MM.1S (cell line): Measurements from ENCODE around the gene RAI1.

Experiments used
- DNase-seq: peaks from one replicate; pipeline ENCODE4 v3.0.0-alpha.2; 2015
- H2AFZ ChIP-seq: fragments of 300-600 bp; sonication (generic); 2 replicates; pipeline ENCODE4 v1.6.0; 2016; ENCODE audit warnings: antibody characterized with exemption, low read length
- H3F3A ChIP-seq: fragments of 300-600 bp; sonication (generic); 2 replicates; pipeline ENCODE4 v1.6.1; 2016; ENCODE audit warnings: mild to moderate bottlenecking, antibody characterized with exemption, low read length, moderate library complexity, mixed read lengths; ENCODE audit not compliant: insufficient read depth
- H3K27ac ChIP-seq: fragments of 300-600 bp; sonication (generic); 2 replicates; pipeline ENCODE4 v1.5.1; 2016; ENCODE audit warnings: mild to moderate bottlenecking, low read length
- H3K27me3 ChIP-seq: fragments of 300-600 bp; sonication (generic); replicated peaks from 2 replicates; pipeline ENCODE4 v1.6.0; 2016; ENCODE audit warnings: low read length; ENCODE audit not compliant: insufficient read depth
- H3K36me3 ChIP-seq: fragments of 300-600 bp; sonication (generic); replicated peaks from 2 replicates; pipeline ENCODE4 v1.6.1; 2016; ENCODE audit warnings: mild to moderate bottlenecking, low read length, mixed read lengths; ENCODE audit not compliant: insufficient read depth
- H3K4me1 ChIP-seq: fragments of 300-600 bp; sonication (generic); 2 replicates; pipeline ENCODE4 v1.6.1; 2016; ENCODE audit warnings: low read length, mixed read lengths
- H3K4me2 ChIP-seq: fragments of 300-600 bp; sonication (generic); 2 replicates; pipeline ENCODE4 v1.6.0; 2016; ENCODE audit warnings: low read depth, low read length
- H3K4me3 ChIP-seq: fragments of 300-600 bp; sonication (generic); 2 replicates; pipeline ENCODE4 v1.5.1; 2016; ENCODE audit warnings: low read length, mixed read lengths
- H3K79me2 ChIP-seq: fragments of 300-600 bp; sonication (generic); 2 replicates; pipeline ENCODE4 v1.6.1; 2016; ENCODE audit warnings: mixed run types, low read length, mixed read lengths
- H3K9ac ChIP-seq: fragments of 300-600 bp; sonication (generic); 2 replicates; pipeline ENCODE4 v1.6.1; 2016; ENCODE audit warnings: low read length, mixed read lengths
- H3K9me2 ChIP-seq: fragments of 300-600 bp; sonication (generic); replicated peaks from 2 replicates; pipeline ENCODE4 v1.6.1; 2016; ENCODE audit warnings: mild to moderate bottlenecking, low read length, mixed read lengths; ENCODE audit not compliant: insufficient read depth
- H3K9me3 ChIP-seq: fragments of 300-600 bp; sonication (generic); replicated peaks from 2 replicates; pipeline ENCODE4 v1.6.1; 2016; ENCODE audit warnings: mild to moderate bottlenecking, low read length, mixed read lengths; ENCODE audit not compliant: insufficient read depth
- H4K20me1 ChIP-seq: fragments of 300-600 bp; sonication (generic); 2 replicates; pipeline ENCODE4 v1.6.1; 2016; ENCODE audit warnings: mild to moderate bottlenecking, low read length, moderate library complexity, mixed read lengths; ENCODE audit not compliant: insufficient read depth
- EZH2 ChIP-seq: fragments of 300-600 bp; sonication (generic); optimal IDR thresholded peaks from 2 replicates; pipeline ENCODE3; 2017; ENCODE audit warnings: low read depth, mild to moderate bottlenecking, antibody characterized with exemption, low read length, mixed read lengths
- EZH2phosphoT487 ChIP-seq: fragments of 300-600 bp; sonication (generic); IDR thresholded peaks from 2 replicates; pipeline ENCODE4 v1.6.1; 2018; ENCODE audit warnings: antibody characterized with exemption, low read length
- TF ChIP-seq, protein P1 (sequence below): fragments of 300-600 bp; sonication (generic); IDR thresholded peaks from 2 replicates; pipeline ENCODE4 v1.5.1; 2016; ENCODE audit warnings: antibody characterized with exemption, low read length, mixed read lengths

Gene RAI1

DNA sequence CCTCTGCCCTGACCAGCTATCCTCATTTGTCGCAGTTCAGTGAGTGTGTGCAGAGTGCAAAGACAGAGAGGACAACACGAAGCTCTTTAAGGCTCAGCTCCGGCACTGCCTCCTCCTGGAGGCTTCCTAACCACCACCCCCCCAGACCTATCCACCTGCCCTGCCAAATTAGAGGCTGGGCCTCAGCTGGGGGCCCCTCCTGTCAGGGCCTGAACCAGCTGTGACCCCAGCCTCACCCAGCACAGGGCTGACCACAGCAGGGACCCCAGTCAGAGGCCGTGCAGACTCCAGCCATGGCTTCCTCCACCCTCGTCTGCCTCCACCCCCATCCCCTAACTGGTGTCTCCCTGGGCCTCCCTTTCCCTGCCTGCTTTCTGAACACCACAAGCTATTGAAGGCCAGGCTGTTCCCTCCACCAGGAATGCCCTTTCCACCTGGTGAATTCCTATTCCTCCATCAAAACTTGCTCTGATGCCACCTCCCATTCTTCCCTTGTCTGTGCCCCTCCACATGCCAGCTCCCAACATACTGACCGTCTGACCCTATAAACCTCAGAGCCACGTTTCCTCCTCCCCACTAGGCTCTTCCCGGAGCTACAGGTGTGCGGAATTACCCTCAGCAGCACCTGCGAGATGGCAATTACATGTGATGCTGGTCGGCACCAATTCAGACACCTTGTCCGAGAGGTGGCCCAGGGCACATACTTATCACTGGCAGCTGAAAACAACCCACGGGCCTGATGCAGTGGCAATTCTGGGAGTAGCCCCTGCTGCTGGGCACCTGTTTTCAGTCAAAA is 146.8 kb downstream of the RAI1 start:
- no peaks in the 10 kb centered on the region for H3K9me2 ChIP-seq
- H3K27me3 ChIP-seq = no peaks in the 10 kb centered on the region
- TF ChIP-seq, protein P1, sequence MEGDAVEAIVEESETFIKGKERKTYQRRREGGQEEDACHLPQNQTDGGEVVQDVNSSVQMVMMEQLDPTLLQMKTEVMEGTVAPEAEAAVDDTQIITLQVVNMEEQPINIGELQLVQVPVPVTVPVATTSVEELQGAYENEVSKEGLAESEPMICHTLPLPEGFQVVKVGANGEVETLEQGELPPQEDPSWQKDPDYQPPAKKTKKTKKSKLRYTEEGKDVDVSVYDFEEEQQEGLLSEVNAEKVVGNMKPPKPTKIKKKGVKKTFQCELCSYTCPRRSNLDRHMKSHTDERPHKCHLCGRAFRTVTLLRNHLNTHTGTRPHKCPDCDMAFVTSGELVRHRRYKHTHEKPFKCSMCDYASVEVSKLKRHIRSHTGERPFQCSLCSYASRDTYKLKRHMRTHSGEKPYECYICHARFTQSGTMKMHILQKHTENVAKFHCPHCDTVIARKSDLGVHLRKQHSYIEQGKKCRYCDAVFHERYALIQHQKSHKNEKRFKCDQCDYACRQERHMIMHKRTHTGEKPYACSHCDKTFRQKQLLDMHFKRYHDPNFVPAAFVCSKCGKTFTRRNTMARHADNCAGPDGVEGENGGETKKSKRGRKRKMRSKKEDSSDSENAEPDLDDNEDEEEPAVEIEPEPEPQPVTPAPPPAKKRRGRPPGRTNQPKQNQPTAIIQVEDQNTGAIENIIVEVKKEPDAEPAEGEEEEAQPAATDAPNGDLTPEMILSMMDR = no peak
- TF ChIP-seq EZH2phosphoT487 = no peak
- no peak for TF ChIP-seq EZH2
- H3K9ac ChIP-seq = no peak overlapping the region
- H4K20me1 ChIP-seq = no peaks in the 10 kb centered on the region
- no peak overlapping the region for H2AFZ ChIP-seq
- H3K4me2 ChIP-seq = no peak overlapping the region
- no peak for DNase-seq
- no peak overlapping the region for H3K27ac ChIP-seq
- H3K36me3 ChIP-seq = no peaks in the 10 kb centered on the region
- H3F3A ChIP-seq = peaks cover 16% of the 10 kb centered on the region; the same call in 1 of the 2 replicates
- peaks cover 33% of the 10 kb centered on the region for H3K4me1 ChIP-seq
- no peak overlapping the region for H3K4me3 ChIP-seq
- H3K9me3 ChIP-seq = no peaks in the 10 kb centered on the region
- H3K79me2 ChIP-seq = peaks cover 75% of the 10 kb centered on the region

DNA sequence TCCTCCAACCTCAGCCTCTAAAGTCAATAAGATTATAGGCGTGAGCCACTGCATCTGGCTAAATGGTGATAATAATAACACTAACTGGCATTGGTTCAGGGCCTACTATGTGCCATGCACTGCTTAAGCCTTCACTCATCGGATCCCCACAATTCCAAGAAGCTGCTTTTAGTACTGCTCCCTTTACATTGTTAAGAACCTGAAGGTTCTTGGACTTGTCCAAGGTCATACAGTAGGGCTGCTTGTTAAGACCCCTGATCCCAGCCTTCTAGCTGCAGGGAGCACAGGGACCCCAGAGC is 149.0 kb downstream of the RAI1 start:
- H2AFZ ChIP-seq = no peak overlapping the region
- H3K79me2 ChIP-seq = peaks cover 77% of the 10 kb centered on the region
- DNase-seq = no peak
- no peak overlapping the region for H3K4me3 ChIP-seq
- H3K4me1 ChIP-seq = peaks cover 29% of the 10 kb centered on the region
- H4K20me1 ChIP-seq = no peaks in the 10 kb centered on the region
- H3K4me2 ChIP-seq = no peak overlapping the region
- no peaks in the 10 kb centered on the region for H3K27me3 ChIP-seq
- peaks cover 21% of the 10 kb centered on the region for H3F3A ChIP-seq
- no peak overlapping the region for H3K9ac ChIP-seq
- no peaks in the 10 kb centered on the region for H3K36me3 ChIP-seq
- peak overlapping the region; percentile 79; the same call in 1 of the 2 replicates for H3K27ac ChIP-seq
- no peaks in the 10 kb centered on the region for H3K9me3 ChIP-seq
- TF ChIP-seq, protein P1 = no peak
- TF ChIP-seq EZH2 = no peak
- no peak for TF ChIP-seq EZH2phosphoT487
- no peaks in the 10 kb centered on the region for H3K9me2 ChIP-seq

DNA sequence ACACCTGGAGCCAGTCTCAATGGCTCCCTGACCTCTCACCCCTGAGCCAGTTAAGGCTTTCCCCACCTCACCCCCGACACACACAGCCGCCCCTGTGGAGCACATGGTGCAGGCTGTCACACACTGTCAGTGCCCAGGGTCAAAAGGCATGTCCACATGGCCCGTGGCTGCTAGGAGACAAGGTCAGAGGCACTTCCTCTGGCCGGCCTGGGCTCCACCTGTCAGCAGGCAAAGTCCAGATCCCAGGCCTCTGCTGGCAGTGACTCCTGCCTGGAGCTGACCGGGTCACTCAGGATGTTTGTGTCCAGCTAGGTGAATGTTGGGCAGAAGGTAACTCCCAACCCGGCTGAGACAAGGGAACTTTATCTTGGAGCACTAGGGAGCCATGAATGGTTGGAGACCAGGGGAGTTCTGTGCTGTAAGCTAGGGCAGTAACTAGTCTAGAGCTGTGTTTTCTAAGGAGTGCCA is 149.5 kb downstream of the RAI1 start:
- Histone ChIP-seq H3K36me3 (no peaks in the 10 kb centered on the region), H3K9ac (no peak overlapping the region), H4K20me1 (no peaks in the 10 kb centered on the region), H3K27me3 (no peaks in the 10 kb centered on the region), H3K4me2 (no peak overlapping the region), H3K79me2 (peaks cover 81% of the 10 kb centered on the region), H3K27ac (no peak overlapping the region), H3K9me2 (no peaks in the 10 kb centered on the region), H2AFZ (no peak overlapping the region), H3K4me3 (no peak overlapping the region), H3K4me1 (peaks cover 35% of the 10 kb centered on the region), H3K9me3 (no peaks in the 10 kb centered on the region), H3F3A (peaks cover 21% of the 10 kb centered on the region)
- TF ChIP-seq, protein P1 = no peak
- no peak for TF ChIP-seq EZH2phosphoT487
- TF ChIP-seq EZH2 = no peak
- DNase-seq = no peak
